Ishikawa (cell line): ENCODE data around the gene RNU7-1.

Experiments used
- CEBPB ChIP-seq: IDR thresholded peaks from 2 replicates; pipeline ENCODE4 v1.6.1; 2012
- CREB1 ChIP-seq: IDR thresholded peaks from 2 replicates; pipeline ENCODE4 v1.6.1; 2012; ENCODE audit warnings: low read depth
- EGR1 ChIP-seq: IDR thresholded peaks from 2 replicates; pipeline ENCODE4 v1.6.1; 2012
- EP300 ChIP-seq: IDR thresholded peaks from 2 replicates; pipeline ENCODE4 v1.6.1; 2012; ENCODE audit warnings: borderline replicate concordance
- FOXM1 ChIP-seq: IDR thresholded peaks from 2 replicates; pipeline ENCODE4 v1.6.1; 2012; ENCODE audit warnings: low read depth, borderline replicate concordance
- NFIC ChIP-seq: IDR thresholded peaks from 2 replicates; pipeline ENCODE4 v1.6.1; 2012
- RAD21 ChIP-seq: IDR thresholded peaks from 2 replicates; pipeline ENCODE4 v1.6.1; 2012; ENCODE audit warnings: low read depth
- REST ChIP-seq: IDR thresholded peaks from 2 replicates; pipeline ENCODE4 v1.6.1; 2012; ENCODE audit warnings: low read depth, mild to moderate bottlenecking
- TAF1 ChIP-seq: IDR thresholded peaks from 2 replicates; pipeline ENCODE4 v1.6.1; 2012; ENCODE audit warnings: low read depth, mild to moderate bottlenecking
- TCF12 ChIP-seq: IDR thresholded peaks from 2 replicates; pipeline ENCODE4 v1.6.1; 2012; ENCODE audit warnings: low read depth
- TEAD4 ChIP-seq: IDR thresholded peaks from 2 replicates; pipeline ENCODE4 v1.6.1; 2012
- YY1 ChIP-seq: IDR thresholded peaks from 2 replicates; pipeline ENCODE4 v1.6.1; 2012; ENCODE audit warnings: low read depth
- ZBTB7A ChIP-seq: IDR thresholded peaks from 2 replicates; pipeline ENCODE4 v1.6.1; 2012; ENCODE audit warnings: low read depth
- TF ChIP-seq, protein P1 (sequence below): IDR thresholded peaks from 2 replicates; pipeline ENCODE4 v1.6.1; 2012
- TF ChIP-seq, protein P2 (sequence below): IDR thresholded peaks from 2 replicates; pipeline ENCODE4 v1.6.1; 2012

The RNU7-1 gene

DNA sequence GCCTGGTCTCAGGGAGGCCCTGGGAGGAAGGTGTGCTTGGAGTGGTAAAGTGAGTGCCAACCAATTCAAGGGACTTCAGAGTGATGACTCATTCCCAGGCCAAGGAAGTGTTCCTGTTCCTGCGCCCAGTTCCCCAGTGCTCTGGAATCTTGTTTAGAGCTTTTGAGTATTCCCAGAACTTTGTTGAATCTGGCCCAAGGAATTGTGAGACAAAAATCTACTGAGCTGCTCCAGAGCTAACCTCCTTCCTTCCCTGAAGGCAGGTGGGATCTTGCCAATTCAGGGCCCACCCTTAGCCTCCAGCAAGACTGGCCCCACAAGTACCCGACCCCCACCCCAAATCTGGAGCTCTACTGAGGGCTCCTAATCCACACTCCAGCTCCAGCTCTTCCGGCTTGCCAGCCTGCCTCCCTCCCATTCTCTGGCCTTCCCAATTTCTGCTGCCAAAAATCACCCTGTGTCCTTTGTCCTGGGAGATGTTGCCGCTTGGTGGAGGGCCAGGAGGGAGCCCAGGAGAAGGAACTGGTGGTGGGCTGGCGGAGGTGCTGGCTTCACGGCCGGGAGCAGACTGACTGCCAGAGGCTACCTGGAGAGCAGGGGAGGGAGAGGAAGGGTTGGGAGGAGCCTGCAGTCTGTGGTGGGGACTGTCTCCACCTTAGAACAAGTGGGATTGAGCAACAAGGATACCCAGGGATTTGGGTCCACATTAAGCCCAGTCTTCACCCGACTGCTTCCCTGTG is 17.9 kb upstream of the RNU7-1 start:
- TF ChIP-seq TEAD4 (peak; percentile 63), CEBPB (0 out of 2 replicates have a peak, but pooled peaks have one; percentile 48), FOXM1 (no peak), REST (peak; percentile 17; the same call in 1 of the 2 replicates), TAF1 (peak; percentile 45; the same call in 1 of the 2 replicates), TCF12 (peak; percentile 50), ZBTB7A (peak; percentile 80), EGR1 (no peak), NFIC (peak; percentile 69), CREB1 (0 out of 2 replicates have a peak, but pooled peaks have one; percentile 12), YY1 (0 out of 2 replicates have a peak, but pooled peaks have one; percentile 43)
- TF ChIP-seq, protein P1, sequence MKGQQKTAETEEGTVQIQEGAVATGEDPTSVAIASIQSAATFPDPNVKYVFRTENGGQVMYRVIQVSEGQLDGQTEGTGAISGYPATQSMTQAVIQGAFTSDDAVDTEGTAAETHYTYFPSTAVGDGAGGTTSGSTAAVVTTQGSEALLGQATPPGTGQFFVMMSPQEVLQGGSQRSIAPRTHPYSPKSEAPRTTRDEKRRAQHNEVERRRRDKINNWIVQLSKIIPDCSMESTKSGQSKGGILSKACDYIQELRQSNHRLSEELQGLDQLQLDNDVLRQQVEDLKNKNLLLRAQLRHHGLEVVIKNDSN = no peak
- TF ChIP-seq, protein P2, sequence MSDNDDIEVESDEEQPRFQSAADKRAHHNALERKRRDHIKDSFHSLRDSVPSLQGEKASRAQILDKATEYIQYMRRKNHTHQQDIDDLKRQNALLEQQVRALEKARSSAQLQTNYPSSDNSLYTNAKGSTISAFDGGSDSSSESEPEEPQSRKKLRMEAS = peak; percentile 28; the same call in 1 of the 2 replicates

DNA sequence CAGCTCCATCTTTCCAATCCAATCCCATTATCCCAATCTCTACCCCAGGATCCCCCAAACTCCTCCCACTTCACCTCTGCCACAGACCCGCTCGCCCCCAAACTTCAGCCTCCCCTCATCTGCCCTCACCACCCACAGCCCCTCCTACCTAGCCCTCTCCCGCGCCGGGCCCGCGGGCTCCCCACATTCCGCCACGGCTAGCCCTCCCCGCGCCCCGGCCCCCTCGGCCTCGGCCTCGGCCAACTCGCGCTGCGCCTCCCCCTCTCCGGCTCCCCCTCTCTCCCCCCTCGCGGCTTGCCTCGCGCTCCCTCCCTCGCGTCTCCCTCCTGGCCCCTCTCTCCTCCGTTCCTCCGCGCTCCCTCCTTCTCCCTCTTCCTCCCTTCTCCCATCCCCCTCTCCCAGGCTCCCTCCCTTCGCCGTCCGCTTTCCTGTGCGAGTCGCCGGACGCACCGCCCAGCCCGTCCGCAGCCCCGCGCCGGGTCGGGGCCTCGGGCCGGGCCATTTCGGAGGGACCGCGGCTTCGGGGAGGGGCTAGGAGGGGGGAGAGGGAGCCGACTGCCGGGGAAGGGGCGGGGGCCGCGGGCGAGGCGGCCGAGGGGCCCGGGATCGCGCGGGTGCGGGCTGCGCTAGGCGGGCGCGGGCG is 16.1 kb upstream of the RNU7-1 start, which contains the start of gene ATN1:
Gene ATN1, plus strand, starts transcription at position 581 of the 643 bp plus-strand sequence. CDS start 6,043 bp downstream, outside the sequence.
- TF ChIP-seq ZBTB7A = no peak; the same call in 1 of the 2 replicates
- TF ChIP-seq, protein P2 = peak; percentile 81
- TF ChIP-seq TCF12 = peak; percentile 60; the same call in 1 of the 2 replicates
- no peak for TF ChIP-seq EGR1
- no peak for TF ChIP-seq CEBPB
- peak; percentile 19; the same call in 1 of the 2 replicates for TF ChIP-seq EP300
- TF ChIP-seq TEAD4 = 0 out of 2 replicates have a peak, but pooled peaks have one; percentile 36
- TF ChIP-seq FOXM1 = no peak
- no peak for TF ChIP-seq NFIC
- TF ChIP-seq, protein P1 = 0 out of 2 replicates have a peak, but pooled peaks have one; percentile 4
- TF ChIP-seq YY1 = no peak; the same call in 1 of the 2 replicates
- TF ChIP-seq CREB1 = no peak
- TF ChIP-seq RAD21 = no peak
- TF ChIP-seq TAF1 = 0 out of 2 replicates have a peak, but pooled peaks have one; percentile 51
- TF ChIP-seq REST = no peak

DNA sequence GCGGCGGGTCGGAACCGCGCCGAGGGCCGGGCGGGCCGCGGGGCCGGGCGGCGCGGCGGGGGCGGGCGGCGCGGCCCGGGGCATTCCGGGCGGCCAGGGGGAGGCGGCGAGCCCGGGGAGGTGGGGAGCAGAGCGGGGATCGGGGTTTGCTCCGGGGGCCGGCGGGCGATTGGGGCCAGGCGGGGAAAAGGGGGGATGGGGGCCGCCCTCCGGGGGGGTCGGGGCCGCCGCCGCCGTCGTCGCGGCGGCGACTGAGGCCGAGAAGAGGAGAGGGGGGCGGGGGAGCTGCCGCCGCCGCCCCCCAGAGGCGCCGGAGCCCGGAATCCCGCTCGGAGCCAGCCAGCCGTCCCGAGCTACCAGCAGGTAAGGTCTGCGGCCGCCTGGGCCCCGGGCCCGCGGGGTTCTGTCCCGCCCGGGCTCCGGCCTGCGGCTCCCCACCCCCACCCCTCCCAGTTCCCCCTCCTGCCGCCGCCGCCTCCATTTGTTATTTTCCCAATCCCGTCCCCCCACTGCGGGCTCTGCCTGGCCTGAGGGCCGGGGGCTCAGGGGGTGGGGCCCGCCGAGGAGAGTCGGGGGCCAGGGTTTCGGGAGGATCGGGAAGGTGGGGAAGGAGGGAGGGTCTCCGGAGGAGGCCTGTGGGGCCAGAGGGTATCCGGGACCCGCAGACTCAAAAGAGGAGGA is 15.5 kb upstream of the RNU7-1 start:
- TF ChIP-seq TAF1 (peak; percentile 26; the same call in 1 of the 2 replicates), ZBTB7A (peak; percentile 83), EGR1 (no peak), YY1 (0 out of 2 replicates have a peak, but pooled peaks have one; percentile 6), NFIC (no peak)

DNA sequence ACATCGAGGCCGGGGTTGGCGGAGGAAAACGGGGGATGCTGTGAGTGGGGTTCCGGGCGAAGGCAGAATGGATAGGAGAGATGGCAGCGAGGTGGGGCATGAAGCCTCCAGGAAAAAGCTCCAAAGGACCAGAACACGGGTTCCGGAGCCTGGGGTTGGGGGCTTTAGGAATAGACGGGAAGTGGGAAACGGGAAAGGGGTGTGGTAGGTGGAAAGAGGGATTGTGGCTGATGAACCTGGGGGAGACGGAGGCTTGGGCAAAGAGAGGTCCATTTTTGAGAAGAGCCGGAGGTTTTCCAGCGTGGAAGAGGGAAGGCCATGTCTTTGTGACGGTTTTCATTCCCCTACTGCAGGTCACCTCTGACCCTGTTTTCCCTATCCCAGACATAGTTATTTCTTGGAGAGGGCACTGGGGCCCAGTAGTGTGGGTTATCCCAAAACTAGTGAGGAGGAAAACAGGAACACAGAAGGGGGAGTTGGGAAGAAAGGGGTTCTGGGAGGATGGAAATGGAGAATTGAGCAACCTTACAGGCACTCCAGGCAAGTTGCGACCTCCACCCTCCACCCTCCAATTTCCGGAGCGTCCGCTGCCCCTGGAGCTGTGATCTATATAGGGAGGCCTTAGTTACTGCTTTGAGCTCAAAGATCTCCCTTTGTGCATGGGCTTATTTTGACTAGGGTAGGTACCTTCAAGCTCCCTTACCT is 14.8 kb upstream of the RNU7-1 start:
- TF ChIP-seq, protein P2 = 0 out of 2 replicates have a peak, but pooled peaks have one; percentile 33
- TF ChIP-seq ZBTB7A (peak; percentile 29), TCF12 (no peak)
